GM20000 (cell line): ENCODE measurements around the gene COL4A4.
"Not testable (repeated sequence)": the region's sequence is repeated elsewhere in the genome, so short reads cannot be mapped to it uniquely, and the experiment has no call there.

ENCODE experiments used
- DNase-seq: peaks from one replicate; pipeline ENCODE4 v3.0.0; 2012; ENCODE audit warnings: low spot score
- TF ChIP-seq, protein P1 (sequence below): IDR thresholded peaks from 2 replicates; pipeline ENCODE4 v1.5.1; 2012; ENCODE audit warnings: mild to moderate bottlenecking, control low read depth; ENCODE audit errors: extremely low read depth, missing control alignments

The COL4A4 gene

DNA sequence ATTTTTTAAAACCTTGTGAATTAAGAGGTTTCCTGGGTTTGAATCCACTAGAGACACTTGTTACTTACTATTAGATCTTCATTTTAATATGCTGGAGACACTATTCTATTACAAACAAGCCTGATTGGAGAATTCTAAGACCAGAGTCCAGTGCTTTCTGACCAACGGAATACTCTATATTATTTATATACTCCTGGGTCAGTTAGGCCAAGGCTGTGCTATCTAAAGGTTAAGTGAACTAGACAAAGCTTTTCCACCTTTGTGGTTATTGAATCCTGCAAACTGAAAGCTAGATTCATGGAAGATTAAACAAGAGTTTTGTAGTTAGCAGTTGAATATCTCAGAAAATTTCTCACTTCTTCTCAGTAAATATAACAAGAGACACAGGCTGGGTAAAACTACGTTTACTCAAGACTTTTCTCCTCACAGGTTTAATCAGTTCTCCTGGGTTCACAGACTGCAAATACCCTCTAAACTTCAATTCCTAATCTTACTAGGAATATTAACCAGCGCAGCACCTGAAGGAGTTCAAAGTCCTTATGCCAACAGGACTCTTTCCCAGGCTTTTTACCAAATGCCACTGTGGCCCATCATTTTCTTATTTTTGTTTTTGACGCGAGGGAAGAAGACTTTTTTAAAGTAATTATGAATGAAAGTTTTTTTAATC lies 66.4 kb downstream of the COL4A4 start:
- TF ChIP-seq, protein P1, sequence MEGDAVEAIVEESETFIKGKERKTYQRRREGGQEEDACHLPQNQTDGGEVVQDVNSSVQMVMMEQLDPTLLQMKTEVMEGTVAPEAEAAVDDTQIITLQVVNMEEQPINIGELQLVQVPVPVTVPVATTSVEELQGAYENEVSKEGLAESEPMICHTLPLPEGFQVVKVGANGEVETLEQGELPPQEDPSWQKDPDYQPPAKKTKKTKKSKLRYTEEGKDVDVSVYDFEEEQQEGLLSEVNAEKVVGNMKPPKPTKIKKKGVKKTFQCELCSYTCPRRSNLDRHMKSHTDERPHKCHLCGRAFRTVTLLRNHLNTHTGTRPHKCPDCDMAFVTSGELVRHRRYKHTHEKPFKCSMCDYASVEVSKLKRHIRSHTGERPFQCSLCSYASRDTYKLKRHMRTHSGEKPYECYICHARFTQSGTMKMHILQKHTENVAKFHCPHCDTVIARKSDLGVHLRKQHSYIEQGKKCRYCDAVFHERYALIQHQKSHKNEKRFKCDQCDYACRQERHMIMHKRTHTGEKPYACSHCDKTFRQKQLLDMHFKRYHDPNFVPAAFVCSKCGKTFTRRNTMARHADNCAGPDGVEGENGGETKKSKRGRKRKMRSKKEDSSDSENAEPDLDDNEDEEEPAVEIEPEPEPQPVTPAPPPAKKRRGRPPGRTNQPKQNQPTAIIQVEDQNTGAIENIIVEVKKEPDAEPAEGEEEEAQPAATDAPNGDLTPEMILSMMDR: no peak
- no peak for DNase-seq

DNA sequence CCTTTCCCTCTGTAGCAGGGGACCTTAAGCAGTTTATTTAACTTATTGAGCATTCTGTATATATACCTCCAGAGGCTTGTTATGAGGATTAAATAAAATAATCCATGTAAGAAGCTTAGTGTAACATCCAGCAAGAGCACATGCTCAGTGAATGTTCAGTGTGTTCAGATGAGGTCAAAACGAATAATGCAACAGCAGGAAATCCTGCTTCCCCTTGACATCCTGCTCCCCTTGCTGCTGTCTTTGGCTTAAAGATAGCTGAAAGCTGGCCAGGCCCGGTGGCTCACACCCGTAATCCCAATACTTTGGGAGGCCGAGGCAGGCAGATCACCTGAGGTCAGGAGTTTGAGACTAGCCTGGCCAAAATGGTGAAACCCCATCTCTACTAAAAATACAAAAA lies 68.7 kb downstream of the COL4A4 start:
- TF ChIP-seq, protein P1: no peak
- DNase-seq: no peak

- no peak for DNase-seq
- TF ChIP-seq, protein P1: no peak
Observed at GRCh38 chr2:227082286-227082685, 81.7 kb downstream of the COL4A4 start.

DNA sequence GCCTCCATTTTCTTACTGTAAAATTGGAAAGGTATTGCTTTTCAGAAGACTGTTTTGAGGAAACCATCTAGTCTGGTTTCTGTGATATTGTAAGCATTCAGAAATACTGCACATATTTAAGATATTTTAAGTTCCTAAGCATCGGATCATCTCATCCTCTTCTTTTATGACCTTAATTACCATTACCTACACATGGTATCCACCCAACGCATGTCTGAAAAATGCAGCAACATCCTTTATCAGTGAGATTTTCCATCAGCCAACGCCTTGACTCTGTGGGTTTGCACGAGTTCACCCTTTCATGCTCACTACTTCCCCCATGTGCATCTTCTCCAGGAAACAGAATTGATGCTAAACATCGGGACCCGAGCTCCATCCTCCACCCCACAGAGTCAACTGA lies 84.3 kb downstream of the COL4A4 start:
- TF ChIP-seq, protein P1: no peak
- no peak for DNase-seq

GRCh38 chr2:227065065-227065464 lies 98.9 kb downstream of the COL4A4 start:
- DNase-seq: not testable (repeated sequence)

DNA sequence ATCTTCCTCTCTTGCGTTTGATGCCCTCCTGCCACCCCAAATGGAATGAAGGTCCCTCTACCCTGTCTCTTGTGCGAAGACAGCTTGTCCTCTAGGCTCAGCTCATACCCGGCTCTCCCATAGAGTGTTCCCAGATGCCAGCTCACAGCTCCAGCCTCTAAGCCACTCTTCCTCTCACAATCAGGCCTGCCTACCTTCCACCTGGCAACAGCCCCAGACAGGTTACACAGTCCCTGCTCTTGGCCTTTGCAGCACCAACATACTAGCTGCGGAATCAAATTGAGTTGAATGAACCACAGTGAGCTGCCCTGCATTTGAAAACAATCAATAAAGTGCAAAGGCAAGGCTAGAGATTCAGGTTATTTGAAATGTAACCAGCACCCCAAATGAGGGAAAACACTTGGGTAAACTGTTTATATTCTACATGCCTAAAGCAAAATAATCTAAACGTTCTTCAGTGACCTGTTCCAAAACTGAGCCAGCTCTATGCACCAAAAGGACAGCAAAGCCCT lies 105.1 kb downstream of the COL4A4 start:
- TF ChIP-seq, protein P1: no peak
- no peak for DNase-seq

DNA sequence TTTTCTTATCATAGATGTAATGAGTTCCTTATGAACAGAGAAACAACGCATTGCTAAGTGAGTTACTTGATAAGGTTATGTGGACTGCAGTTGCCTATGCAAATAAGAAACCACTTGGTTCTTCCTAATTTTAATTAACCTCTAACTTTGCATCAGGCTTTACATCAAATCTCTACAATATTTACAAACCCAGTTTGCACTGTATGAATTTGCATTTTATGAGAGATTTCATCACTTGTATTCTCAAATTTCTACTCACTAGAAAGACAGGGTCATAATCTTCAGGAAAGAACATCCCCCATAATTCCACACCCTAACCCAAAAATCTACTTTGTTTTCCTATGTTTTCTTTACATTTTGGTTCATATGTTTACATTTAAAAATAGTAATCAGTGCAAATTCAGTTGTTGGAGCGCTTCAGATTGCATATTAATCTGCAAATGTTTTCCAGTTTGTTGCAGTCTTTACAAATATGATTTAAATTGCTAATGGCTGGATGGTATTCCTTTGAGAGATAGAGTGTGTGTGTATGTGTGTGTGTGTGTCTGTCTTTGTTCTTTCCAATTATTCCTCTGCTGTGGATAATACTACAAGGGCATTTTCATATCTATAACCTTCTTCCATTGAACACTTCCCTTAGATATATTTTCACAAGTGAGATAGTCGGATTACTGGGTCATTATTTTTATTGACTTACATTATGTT lies 106.1 kb downstream of the COL4A4 start:
- TF ChIP-seq, protein P1: no peak
- no peak for DNase-seq
